ENCODE results near the gene KBTBD12.

- TF ChIP-seq CTBP1 (IDR thresholded peaks at IDR 0.05; ENCODE audit: borderline replicate concordance) (no peak), SP1 (IDR thresholded peaks at IDR 0.05) (no peak), HDGF (IDR thresholded peaks at IDR 0.05; ENCODE audit: borderline replicate concordance) (no peak)
Measured at GRCh38 chr3:127865941-127866340, 49.1 kb upstream of the KBTBD12 start.
